ENCODE measurements around the gene FAAP20.

DNA sequence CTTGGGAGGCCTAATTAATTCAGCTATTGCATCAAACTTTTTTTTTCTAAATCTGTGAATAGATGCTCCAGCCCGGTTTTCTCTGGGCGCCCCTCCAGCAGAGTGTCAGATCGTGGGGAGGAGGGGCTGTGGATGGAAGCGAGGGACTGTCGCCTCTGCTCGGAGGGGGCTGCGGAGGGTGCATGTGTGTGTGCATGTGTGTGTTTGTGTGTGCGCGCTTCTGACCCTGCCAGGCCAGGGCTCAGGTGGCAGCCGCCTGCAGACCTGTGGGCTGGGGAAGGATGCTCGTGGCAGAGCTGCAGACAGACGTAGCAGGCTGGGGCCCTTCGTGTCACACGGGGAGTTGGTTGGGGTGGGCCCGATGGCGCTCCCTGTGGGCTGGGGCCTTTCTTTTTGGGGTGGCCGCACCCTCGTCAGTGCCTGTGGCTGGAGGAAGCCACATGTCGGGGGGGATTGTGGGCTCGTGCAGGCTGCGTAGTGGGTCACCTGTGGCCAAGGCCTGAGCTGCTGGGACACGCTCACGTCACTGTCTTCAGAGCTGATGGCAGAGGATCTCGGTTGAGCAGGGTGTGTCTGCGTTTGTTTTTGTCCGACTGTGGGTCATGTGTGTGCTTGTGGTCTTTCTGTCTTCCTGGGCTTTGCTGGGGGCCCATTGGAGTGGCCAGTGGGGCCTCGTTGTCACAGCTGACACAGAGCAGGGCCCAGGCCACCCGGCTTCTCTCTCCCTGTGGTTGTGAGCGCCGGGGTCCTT is 36.4 kb upstream of the FAAP20 start:
- TF ChIP-seq, protein P1, sequence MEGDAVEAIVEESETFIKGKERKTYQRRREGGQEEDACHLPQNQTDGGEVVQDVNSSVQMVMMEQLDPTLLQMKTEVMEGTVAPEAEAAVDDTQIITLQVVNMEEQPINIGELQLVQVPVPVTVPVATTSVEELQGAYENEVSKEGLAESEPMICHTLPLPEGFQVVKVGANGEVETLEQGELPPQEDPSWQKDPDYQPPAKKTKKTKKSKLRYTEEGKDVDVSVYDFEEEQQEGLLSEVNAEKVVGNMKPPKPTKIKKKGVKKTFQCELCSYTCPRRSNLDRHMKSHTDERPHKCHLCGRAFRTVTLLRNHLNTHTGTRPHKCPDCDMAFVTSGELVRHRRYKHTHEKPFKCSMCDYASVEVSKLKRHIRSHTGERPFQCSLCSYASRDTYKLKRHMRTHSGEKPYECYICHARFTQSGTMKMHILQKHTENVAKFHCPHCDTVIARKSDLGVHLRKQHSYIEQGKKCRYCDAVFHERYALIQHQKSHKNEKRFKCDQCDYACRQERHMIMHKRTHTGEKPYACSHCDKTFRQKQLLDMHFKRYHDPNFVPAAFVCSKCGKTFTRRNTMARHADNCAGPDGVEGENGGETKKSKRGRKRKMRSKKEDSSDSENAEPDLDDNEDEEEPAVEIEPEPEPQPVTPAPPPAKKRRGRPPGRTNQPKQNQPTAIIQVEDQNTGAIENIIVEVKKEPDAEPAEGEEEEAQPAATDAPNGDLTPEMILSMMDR (IDR thresholded peaks at IDR 0.05 in 2 of 3, conservative IDR thresholded peaks at IDR 0.05 in 1 of 3; ENCODE audit: borderline replicate concordance in 1 of 3, insufficient read depth in 1 of 3, low read depth in 2 of 3, low read length in 2 of 3), result no peak
- TF ChIP-seq POLR2A (IDR thresholded peaks at IDR 0.05; ENCODE audit: borderline replicate concordance, extremely low read depth, insufficient read depth, insufficient read length) (no peak), EGR1 (IDR thresholded peaks at IDR 0.05; ENCODE audit: low read depth) (no peak), SRF (IDR thresholded peaks at IDR 0.05; ENCODE audit: low read depth) (no peak)
